ENCODE measurements around the gene PLOD2.

- TF ChIP-seq EZH2 (IDR thresholded peaks at IDR 0.05; ENCODE audit: borderline replicate concordance, insufficient read depth, low read depth, low read length, poor library complexity, severe bottlenecking) (no peak), CTCF (IDR thresholded peaks at IDR 0.05) (no peak)
Observed at GRCh38 chr3:146093896-146094295, 67.1 kb downstream of the PLOD2 start.
